Smooth muscle cell (in vitro differentiated cells): ENCODE measurements around the gene AXIN2. TPM values are rescaled to one million over a fixed set of nuclear protein-coding genes. Genes with fewer than 3 reads are reported as not detected.

ENCODE experiments used
- DNase-seq: peaks from one replicate; lab custom pipeline; 2025; ENCODE audit not compliant: unreplicated experiment; lab: John Stamatoyannopoulos, UW
- H2AFZ ChIP-seq: fragments of 200-600 bp; sonication (generic); 2 replicates; pipeline ENCODE4 v1.6.0; 2016; ENCODE audit warnings: antibody characterized with exemption, low read depth, mild to moderate bottlenecking
- H3F3A ChIP-seq: fragments of 200-600 bp; sonication (generic); 2 replicates; pipeline ENCODE4 v1.6.0; 2017; ENCODE audit warnings: antibody characterized with exemption, low read depth
- H3K27ac ChIP-seq: fragments of 200-600 bp; sonication (generic); 2 replicates; pipeline ENCODE4 v1.5.1; 2016; ENCODE audit warnings: low read depth, mild to moderate bottlenecking
- H3K27me3 ChIP-seq: fragments of 200-600 bp; sonication (generic); 2 replicates; pipeline ENCODE4 v1.6.1; 2016; ENCODE audit warnings: low read depth, mild to moderate bottlenecking
- H3K36me3 ChIP-seq: fragments of 200-600 bp; sonication (generic); 2 replicates; pipeline ENCODE4 v1.5.1; 2016; ENCODE audit warnings: low read depth
- H3K4me1 ChIP-seq: fragments of 200-600 bp; sonication (generic); 2 replicates; pipeline ENCODE4 v1.5.1; 2016; ENCODE audit warnings: low read depth
- H3K4me2 ChIP-seq: fragments of 200-600 bp; sonication (generic); 2 replicates; pipeline ENCODE4 v1.6.0; 2016; ENCODE audit warnings: mild to moderate bottlenecking
- H3K4me3 ChIP-seq: fragments of 200-600 bp; sonication (generic); 2 replicates; pipeline ENCODE4 v1.5.1; 2016; ENCODE audit warnings: mild to moderate bottlenecking
- H3K79me2 ChIP-seq: fragments of 200-600 bp; sonication (generic); 2 replicates; pipeline ENCODE4 v1.6.0; 2016; ENCODE audit warnings: low read depth, mild to moderate bottlenecking
- H3K9ac ChIP-seq: fragments of 200-600 bp; sonication (generic); 2 replicates; pipeline ENCODE4 v1.6.0; 2016; ENCODE audit warnings: low read depth
- H3K9me3 ChIP-seq: fragments of 200-600 bp; sonication (generic); replicated peaks from 2 replicates; pipeline ENCODE4 v1.5.1; 2016; ENCODE audit warnings: low read depth
- H4K20me1 ChIP-seq: fragments of 200-600 bp; sonication (generic); 2 replicates; pipeline ENCODE4 v1.6.0; 2016; ENCODE audit warnings: low read depth
- CTCF ChIP-seq: fragments of 200-600 bp; sonication (generic); IDR thresholded peaks from 2 replicates; pipeline ENCODE4 v1.5.1; 2017; ENCODE audit warnings: borderline replicate concordance, mild to moderate bottlenecking, antibody characterized with exemption; ENCODE audit not compliant: insufficient read depth, poor library complexity, severe bottlenecking
- WGBS: methylation state at CpG from one replicate; pipeline ENCODE4 v1.1.7; 2016; ENCODE audit warnings: low lambda C conversion rate; 5-methylcytosine and 5-hydroxymethylcytosine counted together
- polyA plus RNA-seq: library from polyadenylated mRNA; unstranded; fragments of >200 nt; fragmentation: Nextera tagmentation; extraction: Ambion mirVana; gene quantifications from 2 replicates; pipeline ENCODE4 v1.2.1, GENCODE V29; 2016
- total RNA-seq: library from RNA; depleted of rRNA; stranded (reverse); fragments of >200 nt; gene quantifications from 2 replicates; pipeline ENCODE4 v1.2.3, GENCODE V29; 2014

AXIN2 gene
- total and polyA plus RNA-seq, 2 experiments from 2014 or later, result 13.8 to 14.2 TPM

GRCh38 chr17:65533056-65533745 lies 28.2 kb downstream of the AXIN2 start:
- WGBS, result 89% methylated on average over 13 of the region's 13 CpGs
- H2AFZ ChIP-seq, result no peak overlapping the region
- peaks cover 9% of the 10 kb centered on the region for H3K36me3 ChIP-seq
- no peak overlapping the region for H3K9ac ChIP-seq
- H3K27ac ChIP-seq, result no peak overlapping the region
- peaks cover 28% of the 10 kb centered on the region for H3F3A ChIP-seq
- peaks cover 61% of the 10 kb centered on the region for H4K20me1 ChIP-seq
- H3K79me2 ChIP-seq, result no peaks in the 10 kb centered on the region
- no peaks in the 10 kb centered on the region for H3K27me3 ChIP-seq
- no peaks in the 10 kb centered on the region for H3K9me3 ChIP-seq
- no peak for TF ChIP-seq CTCF
- no peak overlapping the region for H3K4me3 ChIP-seq
- peaks cover 21% of the 10 kb centered on the region for H3K4me1 ChIP-seq
- no peak for DNase-seq
- no peak overlapping the region for H3K4me2 ChIP-seq

GRCh38 chr17:65532101-65532890 lies 29.2 kb downstream of the AXIN2 start:
- no peak overlapping the region for H3K4me3 ChIP-seq
- peak overlapping the region; percentile 58 for H3K4me2 ChIP-seq
- H4K20me1 ChIP-seq, result peaks cover 56% of the 10 kb centered on the region
- 65% methylated on average over 9 of the region's 9 CpGs for WGBS
- H3K79me2 ChIP-seq, result no peaks in the 10 kb centered on the region
- DNase-seq, result no peak
- peak overlapping the region; percentile 58 for H3K27ac ChIP-seq
- TF ChIP-seq CTCF, result no peak
- H2AFZ ChIP-seq, result no peak overlapping the region
- H3K9ac ChIP-seq, result no peak overlapping the region
- peaks cover 28% of the 10 kb centered on the region for H3F3A ChIP-seq
- H3K9me3 ChIP-seq, result no peaks in the 10 kb centered on the region
- no peaks in the 10 kb centered on the region for H3K27me3 ChIP-seq
- peaks cover 9% of the 10 kb centered on the region for H3K36me3 ChIP-seq
- H3K4me1 ChIP-seq, result peaks cover 21% of the 10 kb centered on the region

GRCh38 chr17:65531256-65532100 lies 30.0 kb downstream of the AXIN2 start:
- 6% methylated on average over 15 of the region's 16 CpGs for WGBS
- Histone ChIP-seq H3K9me3 (no peaks in the 10 kb centered on the region), H3K36me3 (peaks cover 9% of the 10 kb centered on the region), H4K20me1 (peaks cover 48% of the 10 kb centered on the region), H3K4me1 (peaks cover 21% of the 10 kb centered on the region), H3K4me2 (peak overlapping the region; percentile 58), H3K4me3 (no peak overlapping the region), H2AFZ (no peak overlapping the region), H3K27ac (peak overlapping the region; percentile 58), H3K9ac (no peak overlapping the region), H3K79me2 (no peaks in the 10 kb centered on the region), H3F3A (peaks cover 28% of the 10 kb centered on the region), H3K27me3 (no peaks in the 10 kb centered on the region)
- TF ChIP-seq CTCF, result peak; percentile 46
- no peak for DNase-seq
